MCF 10A (cell line): Measurements from ENCODE around the gene PACSIN1. TPM values are rescaled to one million over a fixed set of nuclear protein-coding genes. Genes with fewer than 3 reads are reported as not detected.

Experiments used
- BruUV-seq: library from RNA; stranded (reverse); fragments of 400-500 nt; replicated peaks from 2 replicates; lab custom pipeline; 2021; lab: Mats Ljungman, UMichigan
- CTCF ChIA-PET: fragments of 300-600 bp; sonication (Branson Sonifier 250); formaldehyde crosslinking; extraction: SDS; loops from one replicate; lab custom pipeline; 2021; ENCODE audit warnings: antibody characterized with exemption, inconsistent platforms; lab: Yijun Ruan, JAX
- POLR2A ChIA-PET: fragments of 300-600, 350-650 bp; sonication (Branson Sonifier 250); formaldehyde crosslinking; extraction: SDS; loops from one replicate; lab custom pipeline; 2020; ENCODE audit warnings: antibody characterized with exemption, inconsistent platforms; lab: Yijun Ruan, JAX
- DNase-seq: peaks from one replicate; pipeline ENCODE4 v3.0.0-alpha.2; 2018; ENCODE audit not compliant: unreplicated experiment
- H3K27ac Mint-ChIP-seq: one replicate; pipeline ENCODE4 v1.8.0; 2022; ENCODE audit warnings: mild to moderate bottlenecking, low read depth, mixed read lengths; ENCODE audit not compliant: unreplicated experiment
- H3K27me3 Mint-ChIP-seq: one replicate; pipeline ENCODE4 v1.8.0; 2022; ENCODE audit warnings: mixed read lengths; ENCODE audit not compliant: insufficient read depth, unreplicated experiment
- H3K36me3 Mint-ChIP-seq: one replicate; pipeline ENCODE4 v1.8.0; 2022; ENCODE audit warnings: mild to moderate bottlenecking, moderate library complexity, mixed read lengths; ENCODE audit not compliant: insufficient read depth, unreplicated experiment
- H3K4me1 Mint-ChIP-seq: one replicate; pipeline ENCODE4 v1.8.0; 2022; ENCODE audit warnings: mixed read lengths; ENCODE audit not compliant: insufficient read depth, unreplicated experiment
- H3K4me3 Mint-ChIP-seq: one replicate; pipeline ENCODE4 v1.8.0; 2022; ENCODE audit warnings: mild to moderate bottlenecking, moderate library complexity, mixed read lengths; ENCODE audit not compliant: unreplicated experiment
- H3K9me3 Mint-ChIP-seq: one replicate; pipeline ENCODE4 v1.8.0; 2022; ENCODE audit warnings: mixed read lengths; ENCODE audit not compliant: unreplicated experiment
- intact Hi-C: fragments of 100-400 bp; cut with micrococcal nuclease; formaldehyde crosslinking; loops from 2 replicates; pipeline ENCODE4 v1.14.1; 2022
- total RNA-seq: library from RNA; stranded (reverse); gene quantifications from 2 replicates; pipeline ENCODE4 v1.2.3, GENCODE V29; 2022
- TF ChIP-seq, protein P1 (sequence below): fragments of 200-600 bp; IDR thresholded peaks from one replicate; pipeline ENCODE4 v1.8.0; 2022; ENCODE audit warnings: antibody characterized with exemption, mild to moderate bottlenecking; ENCODE audit not compliant: unreplicated experiment

Gene PACSIN1
- total RNA-seq, 1 experiment from 2014 or later: not detected

DNA sequence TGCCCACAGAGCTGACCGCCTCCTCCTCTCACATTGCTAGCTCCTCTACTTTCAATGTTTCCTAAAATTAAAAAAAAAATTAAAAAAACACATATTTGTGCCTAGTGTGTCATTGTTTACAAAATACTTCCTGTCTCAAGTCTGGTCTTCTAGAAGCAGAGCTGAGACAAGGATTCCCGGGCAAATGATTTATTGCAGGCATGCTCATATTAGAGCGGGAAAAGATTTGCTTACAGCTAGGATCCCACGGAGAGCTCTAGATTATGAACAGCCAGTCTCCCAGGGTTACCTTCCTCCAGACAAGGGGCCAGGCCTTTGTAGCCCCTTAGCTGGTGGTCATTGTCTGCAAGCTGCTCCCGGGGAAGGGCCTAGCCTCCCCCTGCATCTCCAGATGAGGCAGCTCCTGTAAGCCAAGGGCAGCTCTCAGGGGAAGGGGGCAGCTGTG, 9.4 kb downstream of the PACSIN1 start:
- CTCF ChIA-PET: interaction anchor here (0.7 to 1.2 kb wide), 2 partner anchors 15 to 764 kb away, joined by 3 to 5 read pairs; no protein-coding TSS in a partner anchor
- peaks cover 16% of the 10 kb centered on the region for H3K9me3 Mint-ChIP-seq
- DNase-seq: no peak
- BruUV-seq: no TSS peak
- H3K4me3 Mint-ChIP-seq: no peak overlapping the region
- H3K27ac Mint-ChIP-seq: no peak overlapping the region
- H3K4me1 Mint-ChIP-seq: no peaks in the 10 kb centered on the region
- H3K36me3 Mint-ChIP-seq: no peaks in the 10 kb centered on the region
- intact Hi-C loops: no loop called here
- TF ChIP-seq, protein P1, sequence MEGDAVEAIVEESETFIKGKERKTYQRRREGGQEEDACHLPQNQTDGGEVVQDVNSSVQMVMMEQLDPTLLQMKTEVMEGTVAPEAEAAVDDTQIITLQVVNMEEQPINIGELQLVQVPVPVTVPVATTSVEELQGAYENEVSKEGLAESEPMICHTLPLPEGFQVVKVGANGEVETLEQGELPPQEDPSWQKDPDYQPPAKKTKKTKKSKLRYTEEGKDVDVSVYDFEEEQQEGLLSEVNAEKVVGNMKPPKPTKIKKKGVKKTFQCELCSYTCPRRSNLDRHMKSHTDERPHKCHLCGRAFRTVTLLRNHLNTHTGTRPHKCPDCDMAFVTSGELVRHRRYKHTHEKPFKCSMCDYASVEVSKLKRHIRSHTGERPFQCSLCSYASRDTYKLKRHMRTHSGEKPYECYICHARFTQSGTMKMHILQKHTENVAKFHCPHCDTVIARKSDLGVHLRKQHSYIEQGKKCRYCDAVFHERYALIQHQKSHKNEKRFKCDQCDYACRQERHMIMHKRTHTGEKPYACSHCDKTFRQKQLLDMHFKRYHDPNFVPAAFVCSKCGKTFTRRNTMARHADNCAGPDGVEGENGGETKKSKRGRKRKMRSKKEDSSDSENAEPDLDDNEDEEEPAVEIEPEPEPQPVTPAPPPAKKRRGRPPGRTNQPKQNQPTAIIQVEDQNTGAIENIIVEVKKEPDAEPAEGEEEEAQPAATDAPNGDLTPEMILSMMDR: no peak
- POLR2A ChIA-PET: interaction anchor here (0.6 to 0.9 kb wide), 2 partner anchors 20 to 49 kb away, joined by 3 to 4 read pairs; no protein-coding TSS in a partner anchor
- no peaks in the 10 kb centered on the region for H3K27me3 Mint-ChIP-seq

DNA sequence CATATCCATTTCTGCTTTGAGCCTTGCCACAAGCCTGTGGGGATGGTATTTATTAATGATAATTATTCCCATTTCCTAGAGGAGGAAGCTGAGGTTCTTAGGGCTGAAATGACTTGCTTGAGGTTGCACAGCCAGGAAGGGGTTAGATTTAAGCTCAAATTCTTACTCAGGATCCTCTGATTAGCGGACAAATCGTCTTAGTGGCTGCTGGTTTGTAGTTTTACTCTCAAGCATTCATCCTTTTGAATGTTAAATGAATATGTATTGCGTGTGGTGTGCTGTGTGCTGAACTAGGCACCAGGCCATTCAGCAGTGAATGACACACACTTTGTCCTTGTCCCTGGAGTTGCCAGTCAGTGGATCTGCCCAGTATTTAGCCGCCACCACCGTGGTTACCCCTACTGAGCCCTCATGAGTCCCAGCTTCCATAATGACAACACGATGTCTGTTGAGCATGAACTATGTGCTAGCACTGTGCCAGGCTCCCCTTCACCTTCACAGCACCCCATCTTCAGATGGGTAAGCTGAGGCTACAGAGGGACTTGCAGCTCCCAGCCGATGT, 10.0 kb downstream of the PACSIN1 start:
- DNase-seq: no peak
- intact Hi-C loops: no loop called here
- no peaks in the 10 kb centered on the region for H3K27me3 Mint-ChIP-seq
- TF ChIP-seq, protein P1: no peak
- H3K36me3 Mint-ChIP-seq: no peaks in the 10 kb centered on the region
- peaks cover 16% of the 10 kb centered on the region for H3K9me3 Mint-ChIP-seq
- no peaks in the 10 kb centered on the region for H3K4me1 Mint-ChIP-seq
- no peak overlapping the region for H3K4me3 Mint-ChIP-seq
- ChIA-PET POLR2A (interaction anchor here (0.6 to 0.9 kb wide), 2 partner anchors 19 to 50 kb away, joined by 3 to 4 read pairs; no protein-coding TSS in a partner anchor), CTCF (interaction anchor here (0.6 to 1.8 kb wide), 4 partner anchors 16 to 765 kb away, joined by 3 to 7 read pairs (median 4); no protein-coding TSS in a partner anchor)
- BruUV-seq: no TSS peak
- no peak overlapping the region for H3K27ac Mint-ChIP-seq

DNA sequence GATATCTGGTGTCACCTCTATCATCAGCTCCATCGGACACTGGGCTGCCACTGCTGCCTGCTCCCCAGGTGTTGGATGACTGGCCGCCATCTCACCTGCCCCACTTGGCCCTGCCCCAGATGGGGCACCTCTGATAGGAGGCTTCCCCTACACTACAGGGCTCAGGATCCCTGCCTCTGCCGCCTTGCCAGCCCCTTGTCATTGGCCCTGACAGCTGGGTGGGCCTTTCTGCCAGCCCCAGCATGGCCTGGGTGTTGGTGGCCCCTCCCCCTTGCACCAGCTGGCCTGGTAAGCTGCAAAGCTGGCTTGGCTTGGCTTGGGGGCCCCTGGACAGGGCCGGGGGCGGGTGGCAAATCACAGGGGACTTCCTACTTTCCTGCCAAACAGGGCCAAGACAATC, 10.6 kb downstream of the PACSIN1 start:
- BruUV-seq: no TSS peak
- Mint-ChIP-seq H3K27ac (no peak overlapping the region), H3K4me3 (no peak overlapping the region), H3K4me1 (no peaks in the 10 kb centered on the region), H3K36me3 (no peaks in the 10 kb centered on the region), H3K9me3 (peaks cover 16% of the 10 kb centered on the region), H3K27me3 (no peaks in the 10 kb centered on the region)
- intact Hi-C loops: no loop called here
- DNase-seq: no peak
- POLR2A ChIA-PET: no interaction called here
- CTCF ChIA-PET: interaction anchor here (0.6 to 1.8 kb wide), 3 partner anchors 16 to 1036 kb away, joined by 4 to 7 read pairs (median 4); no protein-coding TSS in a partner anchor
- TF ChIP-seq, protein P1: no peak

DNA sequence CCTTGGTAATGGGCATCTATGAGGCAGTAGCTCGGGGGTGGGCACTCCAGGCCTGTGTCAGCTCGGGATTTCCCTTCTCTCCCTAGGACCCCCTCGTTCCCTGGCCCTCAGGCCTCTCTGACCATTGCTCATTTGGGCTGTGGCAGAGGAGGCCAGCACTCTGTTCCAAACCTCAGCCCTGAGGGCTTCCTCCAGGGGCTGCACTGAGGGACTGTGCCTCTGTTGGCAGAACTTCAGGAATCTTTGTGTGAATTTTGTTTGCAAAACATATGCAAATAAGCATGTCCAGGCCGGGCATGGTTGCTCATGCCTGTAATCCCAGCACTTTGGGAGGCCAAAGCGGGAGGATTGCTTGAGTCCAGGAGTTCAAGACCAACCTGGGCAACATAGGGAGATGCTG, 11.0 kb downstream of the PACSIN1 start:
- no peak overlapping the region for H3K4me3 Mint-ChIP-seq
- ChIA-PET CTCF (interaction anchor here (0.6 to 1.8 kb wide), 2 partner anchors 17 to 1037 kb away, joined by 4 to 7 read pairs; no protein-coding TSS in a partner anchor), POLR2A (no interaction called here)
- intact Hi-C loops: no loop called here
- no peak for DNase-seq
- no peak overlapping the region for H3K27ac Mint-ChIP-seq
- no TSS peak for BruUV-seq
- no peaks in the 10 kb centered on the region for H3K36me3 Mint-ChIP-seq
- peaks cover 16% of the 10 kb centered on the region for H3K9me3 Mint-ChIP-seq
- no peaks in the 10 kb centered on the region for H3K27me3 Mint-ChIP-seq
- no peaks in the 10 kb centered on the region for H3K4me1 Mint-ChIP-seq
- TF ChIP-seq, protein P1: no peak
